Esophagus (tissue), 2 donors: Measurements from ENCODE around the gene DBNDD1. TPM values are rescaled to one million over a fixed set of nuclear protein-coding genes. Genes with fewer than 3 reads are reported as not detected.
A peak's percentile ranks its signal among the peaks of the same experiment; 100 is the strongest.

ENCODE experiments used
- H3K27ac ChIP-seq, 2 donors: one replicate each; pipeline ENCODE4 v1.5.1; 2013; ENCODE audit warnings: low read depth in 2 of 2, mild to moderate bottlenecking in 2 of 2, inconsistent platforms in 1 of 2, low read length in 1 of 2, moderate library complexity in 1 of 2
- H3K27me3 ChIP-seq, 2 donors: one replicate each; pipeline ENCODE4 v1.6.1; 2013; ENCODE audit warnings: low read length in 2 of 2, control low read depth in 1 of 2, mild to moderate bottlenecking in 1 of 2; ENCODE audit not compliant: insufficient read depth in 2 of 2, control insufficient read depth in 1 of 2
- H3K36me3 ChIP-seq, 2 donors: one replicate each; pipeline ENCODE4 v1.6.1; 2013; ENCODE audit warnings: low read length in 1 of 2; ENCODE audit not compliant: control insufficient read depth in 2 of 2, insufficient read depth in 2 of 2
- H3K4me1 ChIP-seq, 2 donors: one replicate each; pipeline ENCODE4 v1.6.1; 2013; ENCODE audit warnings: low read length in 1 of 2; ENCODE audit not compliant: control insufficient read depth in 2 of 2, insufficient read depth in 2 of 2
- H3K4me3 ChIP-seq, 2 donors: one replicate each; pipeline ENCODE4 v1.5.1; 2013; ENCODE audit warnings: low read length in 2 of 2, mild to moderate bottlenecking in 2 of 2, low read depth in 1 of 2, moderate library complexity in 1 of 2
- H3K9me3 ChIP-seq, 2 donors: one replicate each; pipeline ENCODE4 v1.6.1; 2013; ENCODE audit warnings: mild to moderate bottlenecking in 2 of 2, low read depth in 1 of 2, low read length in 1 of 2, moderate library complexity in 1 of 2; ENCODE audit not compliant: control insufficient read depth in 2 of 2, insufficient read depth in 1 of 2
- WGBS, 2 donors: extraction: QIAGEN DNeasy Blood & Tissue Kit; methylation state at CpG; one replicate each; pipeline ENCODE4 v1.1.7; 2013; 5-methylcytosine and 5-hydroxymethylcytosine counted together
- polyA plus RNA-seq, 2 donors: library from polyadenylated mRNA; stranded (reverse); fragments of 200-250 nt; gene quantifications; one replicate each; pipeline ENCODE4 v1.2.3, GENCODE V29; 2013
- donor health status: healthy with polysubstance abuse.
- donor health status: Bipolar disorder and iron deficiency.

The DBNDD1 gene
- polyA plus RNA-seq, 2 donors = 17.9 TPM

DNA sequence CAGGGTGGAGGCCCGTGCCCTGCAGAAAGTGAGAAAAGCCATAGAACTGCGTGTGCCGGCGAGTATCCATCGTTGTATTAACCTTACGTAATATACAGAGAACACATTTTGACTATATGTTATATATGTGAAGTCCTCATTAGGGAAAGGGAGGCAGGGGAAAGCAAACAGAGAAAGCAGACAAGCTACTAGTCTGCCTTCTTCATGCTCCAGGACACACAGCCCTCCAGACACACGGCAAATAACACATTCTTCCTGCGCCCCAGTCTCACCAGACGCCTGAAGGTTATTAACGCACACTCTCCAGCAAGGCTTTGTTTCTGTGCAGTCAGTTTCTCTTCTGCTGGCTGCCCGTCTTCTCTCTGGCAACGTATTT is 29.1 kb upstream of the DBNDD1 start:
- Histone ChIP-seq H3K36me3 (peaks cover 0 to 3% of the 10 kb centered on the region in 2 donors), H3K27ac (no peak overlapping the region), H3K9me3 (peaks cover 0 to 4% of the 10 kb centered on the region in 2 donors), H3K4me1 (peaks cover 2 to 25% of the 10 kb centered on the region in 2 donors), H3K27me3 (no peaks in the 10 kb centered on the region), H3K4me3 (no peak overlapping the region)
- WGBS, 2 donors = 41 to 44% methylated on average over 12 of the region's 12 CpGs

- peaks cover 2 to 30% of the 10 kb centered on the region in 2 donors for H3K4me1 ChIP-seq
Observed at GRCh38 chr16:90047714-90048346, 28.6 kb upstream of the DBNDD1 start.

DNA sequence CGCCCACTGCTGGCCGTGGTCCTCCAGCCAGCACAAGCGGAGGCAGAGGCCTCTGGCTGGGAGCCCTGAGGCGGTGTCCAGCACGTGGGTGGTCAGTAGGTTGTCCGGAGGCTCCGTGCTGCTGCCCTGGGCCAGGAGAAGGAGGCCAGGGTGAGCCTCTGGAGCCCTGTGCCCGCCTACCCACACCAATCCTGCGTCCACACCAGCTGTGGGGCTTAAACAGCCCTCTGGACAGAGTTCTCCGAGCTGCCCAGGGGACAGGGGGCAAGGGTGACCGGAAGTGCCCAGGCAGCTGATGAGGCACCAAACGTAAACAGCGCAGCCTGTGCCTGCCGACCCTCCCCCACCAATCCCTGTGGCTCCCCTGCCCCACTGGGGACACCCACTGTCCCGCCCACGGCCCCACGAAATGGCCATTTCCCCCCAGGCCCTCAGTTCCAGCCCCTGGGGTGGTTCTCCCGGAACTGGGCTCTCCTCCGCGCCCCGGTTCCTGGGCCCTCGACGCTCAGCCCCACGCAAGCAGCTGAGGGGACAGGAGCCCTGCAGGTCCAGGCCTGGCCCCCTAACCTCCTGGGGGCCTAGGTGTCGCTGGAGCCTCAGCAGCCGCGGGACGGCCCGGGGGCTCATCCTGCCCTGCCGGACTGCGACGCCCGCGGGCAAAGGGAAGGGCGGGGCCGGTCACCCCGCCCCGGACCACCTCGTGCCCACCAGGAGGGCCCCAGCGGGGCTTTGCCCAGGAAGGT is 27.9 kb upstream of the DBNDD1 start:
- WGBS, 2 donors = 5 to 6% methylated on average over 39 to 40 of the region's 40 CpGs
- Histone ChIP-seq H3K27ac (peak overlapping the region in 1 of 2 donors; percentile 34), H3K36me3 (peaks cover 0 to 13% of the 10 kb centered on the region in 2 donors), H3K27me3 (no peaks in the 10 kb centered on the region), H3K9me3 (no peaks in the 10 kb centered on the region), H3K4me1 (peaks cover 2 to 33% of the 10 kb centered on the region in 2 donors), H3K4me3 (peak overlapping the region; percentile 28 to 45)

More at GRCh38 chr16:90047714-90048346, 28.6 kb upstream of the DBNDD1 start:
- H3K9me3 ChIP-seq = no peaks in the 10 kb centered on the region
- H3K36me3 ChIP-seq = peaks cover 0 to 8% of the 10 kb centered on the region in 2 donors
- WGBS, 2 donors = 22 to 43% methylated on average over 14 to 47 of the region's 59 CpGs
- H3K27ac ChIP-seq = peak overlapping the region in 1 of 2 donors; percentile 6
- H3K27me3 ChIP-seq = no peaks in the 10 kb centered on the region
- peak overlapping the region; percentile 28 to 45 for H3K4me3 ChIP-seq

GRCh38 chr16:90046122-90046970 is 27.1 kb upstream of the DBNDD1 start:
- peak overlapping the region; percentile 28 to 45 for H3K4me3 ChIP-seq
- no peaks in the 10 kb centered on the region for H3K9me3 ChIP-seq
- peak overlapping the region in 1 of 2 donors; percentile 19 for H3K27ac ChIP-seq
- H3K4me1 ChIP-seq = peaks cover 2 to 36% of the 10 kb centered on the region in 2 donors
- no peaks in the 10 kb centered on the region for H3K27me3 ChIP-seq
- peaks cover 0 to 13% of the 10 kb centered on the region in 2 donors for H3K36me3 ChIP-seq
- WGBS, 2 donors = 44 to 46% methylated on average over 23 of the region's 23 CpGs

DNA sequence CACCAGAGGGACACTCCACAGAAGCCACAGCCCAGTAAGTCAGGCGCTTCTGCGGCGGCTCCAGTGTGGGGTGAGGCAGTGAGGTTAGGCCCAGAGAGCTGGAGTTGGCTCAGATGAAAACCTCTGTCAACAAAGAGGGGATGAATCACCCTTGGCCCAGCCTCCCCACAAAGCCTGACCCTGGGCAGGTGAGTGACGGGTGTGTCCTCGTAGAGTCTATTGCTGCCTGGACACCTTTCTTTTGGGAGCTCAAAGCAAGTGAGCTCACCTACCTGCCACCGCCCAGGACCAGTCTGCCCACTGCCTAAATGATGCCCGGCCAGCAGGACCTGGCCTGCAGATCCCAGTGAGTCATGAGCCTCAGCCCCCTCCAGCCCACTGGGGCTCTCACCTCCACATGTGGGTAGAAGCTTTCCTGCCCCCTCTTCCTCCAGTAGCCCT is 24.9 kb upstream of the DBNDD1 start:
- WGBS, 2 donors = 38 to 50% methylated on average over 7 of the region's 7 CpGs
- Histone ChIP-seq H3K4me1 (peaks cover 2 to 36% of the 10 kb centered on the region in 2 donors), H3K4me3 (no peak overlapping the region), H3K9me3 (no peaks in the 10 kb centered on the region), H3K27me3 (no peaks in the 10 kb centered on the region), H3K27ac (peak overlapping the region; percentile 81 to 92), H3K36me3 (peaks cover 0 to 30% of the 10 kb centered on the region in 2 donors)

DNA sequence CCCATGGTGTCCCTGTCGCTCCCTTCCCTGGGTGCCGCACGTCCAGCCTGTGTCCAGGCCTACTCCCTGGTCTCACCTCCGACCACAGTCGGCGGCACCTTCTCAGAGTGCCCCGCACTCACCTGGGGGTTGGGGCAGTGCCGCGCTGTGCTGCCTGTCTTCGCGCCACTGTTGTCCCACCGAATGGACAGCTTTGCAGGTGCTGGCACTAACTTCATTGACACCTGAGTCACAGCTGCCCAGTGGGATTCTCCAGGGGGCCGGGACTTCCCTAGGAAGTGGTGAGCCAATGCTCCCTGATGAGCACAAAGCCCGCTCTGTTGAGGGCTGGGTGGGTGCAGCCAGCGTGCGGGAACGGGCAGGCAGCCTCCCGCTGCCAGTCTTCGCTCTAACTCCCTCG is 24.3 kb upstream of the DBNDD1 start:
- Histone ChIP-seq H3K4me3 (no peak overlapping the region), H3K27me3 (no peaks in the 10 kb centered on the region), H3K36me3 (peaks cover 0 to 32% of the 10 kb centered on the region in 2 donors), H3K27ac (peak overlapping the region; percentile 69 to 81), H3K9me3 (no peaks in the 10 kb centered on the region), H3K4me1 (peaks cover 2 to 36% of the 10 kb centered on the region in 2 donors)
- WGBS, 2 donors = 82 to 89% methylated on average over 20 of the region's 20 CpGs

DNA sequence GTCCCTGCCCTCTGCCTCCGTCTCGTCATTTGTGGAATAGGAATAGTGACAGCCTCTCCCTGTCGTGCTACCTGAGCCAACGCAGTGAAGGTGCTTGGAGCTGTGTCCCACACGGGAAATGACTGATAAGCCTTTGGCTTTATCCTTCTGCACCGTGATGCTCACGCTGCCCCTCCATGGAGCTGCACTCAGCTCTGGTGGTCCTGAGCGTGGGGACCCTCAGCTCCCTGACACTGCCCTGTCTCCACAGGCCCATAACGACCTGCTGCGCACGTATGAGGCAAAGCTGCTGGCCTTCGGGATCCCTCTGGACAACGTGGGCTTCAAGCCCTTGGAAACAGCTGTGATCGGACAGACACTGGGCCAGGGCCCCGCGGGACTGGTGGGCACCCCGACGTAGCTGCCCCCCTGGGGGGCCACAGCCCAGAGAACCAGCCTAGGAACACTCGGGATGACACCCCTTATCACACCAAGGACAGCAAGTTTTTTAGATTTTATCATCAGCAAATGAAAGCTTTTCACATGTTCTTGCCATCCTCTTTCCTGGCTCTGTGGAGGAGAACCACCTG is 23.8 kb upstream of the DBNDD1 start:
- 82 to 87% methylated on average over 19 of the region's 19 CpGs for WGBS, 2 donors
- Histone ChIP-seq H3K36me3 (peaks cover 0 to 35% of the 10 kb centered on the region in 2 donors), H3K4me3 (no peak overlapping the region), H3K27me3 (no peaks in the 10 kb centered on the region), H3K27ac (peak overlapping the region; percentile 69 to 81), H3K4me1 (peaks cover 2 to 36% of the 10 kb centered on the region in 2 donors), H3K9me3 (no peaks in the 10 kb centered on the region)

- WGBS, 2 donors = 86 to 90% methylated on average over 16 of the region's 16 CpGs
- Histone ChIP-seq H3K36me3 (peaks cover 0 to 44% of the 10 kb centered on the region in 2 donors), H3K27me3 (no peaks in the 10 kb centered on the region)
Observed at GRCh38 chr16:90041896-90042473, 22.7 kb upstream of the DBNDD1 start.

More at GRCh38 chr16:90041896-90042473, 22.7 kb upstream of the DBNDD1 start:
- Histone ChIP-seq H3K4me3 (no peak overlapping the region), H3K4me1 (peaks cover 2 to 30% of the 10 kb centered on the region in 2 donors), H3K27ac (no peak overlapping the region), H3K9me3 (no peaks in the 10 kb centered on the region)
